ENCODE results near the gene DPF3.

The DPF3 gene

GRCh38 chr14:72786378-72787350, 107.2 kb downstream of the DPF3 start:
- no peak for DNase-seq
- in situ Hi-C loops (cut with MboI; ENCODE audit: low pct_unique_long_range_greater_than_20kb, low sequenced_read_pairs), result no loop called here

GRCh38 chr14:72783741-72784140, 110.2 kb downstream of the DPF3 start:
- in situ Hi-C loops (cut with MboI; ENCODE audit: low pct_unique_long_range_greater_than_20kb, low sequenced_read_pairs), result no loop called here
- no peak for DNase-seq

GRCh38 chr14:72782817-72783216, 111.1 kb downstream of the DPF3 start:
- in situ Hi-C loops (cut with MboI; ENCODE audit: low pct_unique_long_range_greater_than_20kb, low sequenced_read_pairs), result no loop called here
- DNase-seq, result no peak

GRCh38 chr14:72781561-72782508, 112.1 kb downstream of the DPF3 start:
- in situ Hi-C loops (cut with MboI; ENCODE audit: low pct_unique_long_range_greater_than_20kb, low sequenced_read_pairs), result no loop called here
- no peak for DNase-seq

GRCh38 chr14:72780751-72781150, 113.2 kb downstream of the DPF3 start:
- DNase-seq, result no peak
- in situ Hi-C loops (cut with MboI; ENCODE audit: low pct_unique_long_range_greater_than_20kb, low sequenced_read_pairs), result no loop called here

- in situ Hi-C loops (cut with MboI; ENCODE audit: low pct_unique_long_range_greater_than_20kb, low sequenced_read_pairs), result no loop called here
- DNase-seq, result no peak
Measured at GRCh38 chr14:72779679-72780078, 114.2 kb downstream of the DPF3 start.

- in situ Hi-C loops (cut with MboI; ENCODE audit: low pct_unique_long_range_greater_than_20kb, low sequenced_read_pairs), result no loop called here
Measured at GRCh38 chr14:72777636-72778035, 116.3 kb downstream of the DPF3 start.

GRCh38 chr14:72776701-72777261, 117.1 kb downstream of the DPF3 start:
- no peak for DNase-seq
- in situ Hi-C loops (cut with MboI; ENCODE audit: low pct_unique_long_range_greater_than_20kb, low sequenced_read_pairs), result no loop called here

More at GRCh38 chr14:72777636-72778035, 116.3 kb downstream of the DPF3 start:
- DNase-seq, result no peak

GRCh38 chr14:72775923-72776554, 117.9 kb downstream of the DPF3 start:
- in situ Hi-C loops (cut with MboI; ENCODE audit: low pct_unique_long_range_greater_than_20kb, low sequenced_read_pairs), result no loop called here
- DNase-seq, result no peak

GRCh38 chr14:72774894-72775620, 118.8 kb downstream of the DPF3 start:
- DNase-seq, result no peak
- in situ Hi-C loops (cut with MboI; ENCODE audit: low pct_unique_long_range_greater_than_20kb, low sequenced_read_pairs), result no loop called here

- in situ Hi-C loops (cut with MboI; ENCODE audit: low pct_unique_long_range_greater_than_20kb, low sequenced_read_pairs), result no loop called here
- no peak for DNase-seq
Measured at GRCh38 chr14:72774141-72774540, 119.8 kb downstream of the DPF3 start.

GRCh38 chr14:72771561-72771960, 122.3 kb downstream of the DPF3 start:
- no peak for DNase-seq
- in situ Hi-C loops (cut with MboI; ENCODE audit: low pct_unique_long_range_greater_than_20kb, low sequenced_read_pairs), result no loop called here

GRCh38 chr14:72766296-72766695, 127.6 kb downstream of the DPF3 start:
- in situ Hi-C loops (cut with MboI; ENCODE audit: low pct_unique_long_range_greater_than_20kb, low sequenced_read_pairs), result no loop called here
- DNase-seq, result no peak

GRCh38 chr14:72763892-72764291, 130.0 kb downstream of the DPF3 start:
- in situ Hi-C loops (cut with MboI; ENCODE audit: low pct_unique_long_range_greater_than_20kb, low sequenced_read_pairs), result no loop called here

GRCh38 chr14:72759670-72760069, 134.2 kb downstream of the DPF3 start:
- DNase-seq, result no peak
- in situ Hi-C loops (cut with MboI; ENCODE audit: low pct_unique_long_range_greater_than_20kb, low sequenced_read_pairs), result no loop called here

More at GRCh38 chr14:72763892-72764291, 130.0 kb downstream of the DPF3 start:
- no peak for DNase-seq

- no peak for DNase-seq
- in situ Hi-C loops (cut with MboI; ENCODE audit: low pct_unique_long_range_greater_than_20kb, low sequenced_read_pairs), result no loop called here
Measured at GRCh38 chr14:72758993-72759392, 134.9 kb downstream of the DPF3 start.

- no peak for DNase-seq
- in situ Hi-C loops (cut with MboI; ENCODE audit: low pct_unique_long_range_greater_than_20kb, low sequenced_read_pairs), result no loop called here
Measured at GRCh38 chr14:72758420-72758819, 135.5 kb downstream of the DPF3 start.

GRCh38 chr14:72756967-72757366, 136.9 kb downstream of the DPF3 start:
- no peak for DNase-seq
- in situ Hi-C loops (cut with MboI; ENCODE audit: low pct_unique_long_range_greater_than_20kb, low sequenced_read_pairs), result no loop called here

All from KBM-7 (cell line).